HG02798 (cell line): ENCODE results near the gene NAP1L4.

Source experiments
- ATAC-seq: cut with Tn5 transposase; IDR thresholded peaks from one replicate; pipeline ENCODE4 v1.9.1; 2021; ENCODE audit warnings: mild to moderate bottlenecking; ENCODE audit not compliant: unreplicated experiment, poor library complexity

NAP1L4 gene

DNA sequence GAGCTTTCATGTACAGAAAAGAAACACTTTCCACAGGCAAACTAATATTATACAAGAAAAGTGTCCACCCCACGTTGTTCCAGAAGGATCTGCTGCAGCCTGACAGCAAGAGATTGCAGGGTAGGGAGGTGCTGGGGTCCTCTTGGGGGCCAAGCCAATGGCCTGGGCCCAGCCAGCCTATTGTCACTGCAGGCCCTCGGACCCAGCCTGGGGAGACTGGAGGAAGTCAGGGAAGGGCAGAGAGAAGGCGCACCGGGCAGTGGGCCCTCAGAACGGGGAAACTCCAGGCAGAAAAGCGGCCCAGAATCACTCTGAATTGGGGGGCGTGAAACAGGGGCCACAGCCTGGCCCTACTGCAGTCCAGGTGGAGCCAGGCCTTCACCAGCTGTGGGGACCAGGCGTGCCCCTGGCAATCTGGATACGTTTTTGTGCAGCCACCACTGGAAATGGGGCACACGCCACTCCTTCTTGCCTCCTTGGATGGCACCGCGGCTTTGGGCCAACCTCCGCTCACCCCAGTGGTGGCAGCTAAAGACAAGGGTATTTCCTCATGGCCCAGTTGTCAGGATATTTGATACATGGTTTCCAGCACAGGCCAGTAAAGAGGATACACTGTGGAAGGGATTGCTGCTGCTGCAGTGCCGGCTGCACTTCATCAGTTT is 3.9 kb upstream of the NAP1L4 start:
- no peak for ATAC-seq

DNA sequence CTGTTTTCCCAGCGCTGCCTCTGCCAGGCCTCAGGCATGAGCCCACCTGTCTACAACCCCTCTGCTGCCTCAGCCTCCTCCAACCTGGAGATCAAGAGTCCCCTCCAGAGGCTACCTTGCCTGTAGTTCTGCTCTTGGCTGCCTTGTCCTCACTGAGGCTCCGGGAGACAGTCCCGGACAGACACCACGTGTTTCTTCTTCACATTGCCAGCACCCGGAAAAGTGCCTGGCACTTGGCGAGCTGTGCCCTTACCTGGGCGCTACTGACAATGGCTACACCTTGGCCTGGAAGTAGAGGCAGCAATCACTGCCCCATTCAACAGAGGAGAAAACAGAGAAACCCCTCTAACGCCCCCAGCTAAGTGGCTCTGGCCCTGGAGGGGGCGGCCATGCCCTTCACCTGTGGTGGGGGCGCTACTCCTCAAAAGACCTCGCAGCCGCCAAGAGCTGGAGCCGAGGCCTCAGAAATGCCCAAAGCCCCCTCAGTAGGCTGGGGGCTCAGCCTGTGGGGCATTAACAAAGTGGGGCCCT is 3.0 kb upstream of the NAP1L4 start:
- no peak for ATAC-seq

DNA sequence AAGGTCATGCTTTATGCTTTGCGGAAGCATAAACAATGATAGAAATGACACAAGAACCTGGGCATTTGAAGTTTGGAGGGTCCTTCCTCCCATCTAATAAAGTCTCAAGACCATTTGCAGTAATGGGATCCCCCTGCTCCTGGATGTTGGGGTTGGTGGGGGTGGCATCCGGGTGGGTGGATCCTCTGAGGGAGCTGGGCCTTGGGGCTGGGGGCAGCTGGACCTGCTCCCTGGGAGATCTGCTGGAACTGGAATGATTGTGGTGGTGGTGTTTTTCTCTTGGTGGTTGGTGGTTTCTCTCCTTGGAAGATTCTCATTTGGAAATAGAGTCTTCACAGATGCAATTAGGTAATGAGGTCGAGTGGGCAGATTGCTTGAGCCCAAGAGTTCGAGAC is 2.2 kb upstream of the NAP1L4 start:
- no peak for ATAC-seq

DNA sequence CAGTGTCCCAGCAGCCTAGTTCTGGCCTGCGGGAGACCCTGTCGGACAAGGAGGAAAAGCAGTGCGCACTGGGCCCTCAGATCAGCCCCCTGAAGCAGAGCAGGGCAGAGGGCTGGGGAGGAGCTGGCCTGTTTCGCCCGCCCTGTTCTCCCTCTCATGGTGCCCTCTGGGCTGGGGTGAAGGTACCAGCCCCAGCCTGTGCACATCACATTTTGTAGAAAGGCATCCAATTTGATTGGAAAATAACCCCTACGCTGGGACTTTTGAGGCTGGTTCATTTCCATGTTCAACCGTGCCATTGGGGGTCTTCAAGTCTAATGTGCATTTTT is 832 bp upstream of the NAP1L4 start:
- ATAC-seq = no peak

DNA sequence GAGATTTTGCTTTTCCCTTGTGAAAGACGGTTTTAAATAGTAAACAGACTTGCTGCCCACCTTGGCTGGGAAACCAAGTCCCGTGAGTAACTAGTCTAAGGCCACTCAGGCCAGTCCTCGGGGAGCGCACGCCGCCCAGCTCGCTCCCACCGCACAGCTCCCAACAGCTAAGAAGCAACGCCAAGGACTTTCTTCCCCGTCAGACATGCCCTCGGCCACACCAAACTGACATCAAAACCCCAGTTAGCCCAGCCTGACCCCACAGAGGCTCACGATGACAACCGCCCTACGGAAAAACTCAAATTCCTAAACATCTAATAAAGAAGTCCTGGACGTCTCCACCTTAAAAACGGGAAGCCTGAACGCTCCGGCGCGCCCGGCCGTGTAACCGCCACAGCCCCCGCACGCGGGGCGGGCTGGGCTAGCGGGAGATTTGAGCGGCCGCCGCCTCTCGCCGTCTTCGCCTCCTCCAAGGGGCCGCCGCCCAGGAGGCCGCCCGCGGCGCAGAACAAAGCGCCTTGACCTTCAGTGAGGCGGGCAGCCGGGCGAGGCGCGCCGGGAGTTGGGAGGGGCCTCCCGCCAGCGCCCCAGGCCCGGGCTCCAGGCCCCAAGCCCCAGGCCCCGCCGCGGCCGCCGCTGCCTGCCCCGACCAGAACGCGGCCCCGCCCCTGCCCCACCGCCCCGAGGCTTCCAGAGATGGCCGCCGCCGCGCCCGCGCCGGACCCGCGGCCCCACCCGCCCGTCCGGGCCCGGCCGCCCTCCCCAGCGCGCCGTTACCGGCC is 486 bp downstream of the NAP1L4 start:
- ATAC-seq = peak; percentile 44

DNA sequence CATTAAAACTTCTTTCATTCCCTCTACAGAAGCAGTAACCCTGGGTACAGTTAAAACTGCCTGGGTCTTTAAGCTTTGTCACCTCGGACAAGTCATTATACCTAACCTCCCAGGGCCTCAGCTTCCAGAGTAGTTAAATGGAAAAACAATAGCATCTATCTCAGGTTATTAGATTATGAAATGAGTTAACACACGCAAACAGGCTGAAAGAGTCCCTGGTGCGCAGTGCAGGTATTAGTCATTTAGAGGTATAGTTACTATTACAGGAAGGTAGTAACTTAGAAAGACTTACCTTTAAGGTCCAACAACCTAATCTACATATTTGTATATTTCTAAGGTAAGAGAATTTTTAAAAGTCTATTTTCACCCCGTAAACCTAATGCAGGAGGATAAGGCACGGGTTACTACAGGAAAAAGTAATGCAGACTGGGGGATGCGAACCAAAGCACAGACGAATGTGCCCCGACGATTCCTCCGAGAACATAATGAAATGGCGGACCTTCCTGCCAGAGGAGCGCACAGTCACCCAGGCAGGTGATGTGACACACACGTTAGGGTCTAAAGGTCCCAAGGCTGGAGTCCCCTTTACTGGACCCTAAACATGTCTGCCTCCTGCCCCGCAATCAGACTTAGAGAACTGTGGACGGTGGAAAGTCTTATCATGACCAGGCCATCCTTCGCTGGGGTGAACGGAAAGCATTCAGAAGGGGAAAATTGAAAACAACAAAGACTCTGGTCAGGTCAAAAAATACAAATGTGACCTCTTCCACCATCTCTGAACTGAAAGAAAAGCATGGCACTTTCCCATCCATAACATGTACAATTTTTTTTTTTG is 1.3 kb downstream of the NAP1L4 start:
- no peak for ATAC-seq

DNA sequence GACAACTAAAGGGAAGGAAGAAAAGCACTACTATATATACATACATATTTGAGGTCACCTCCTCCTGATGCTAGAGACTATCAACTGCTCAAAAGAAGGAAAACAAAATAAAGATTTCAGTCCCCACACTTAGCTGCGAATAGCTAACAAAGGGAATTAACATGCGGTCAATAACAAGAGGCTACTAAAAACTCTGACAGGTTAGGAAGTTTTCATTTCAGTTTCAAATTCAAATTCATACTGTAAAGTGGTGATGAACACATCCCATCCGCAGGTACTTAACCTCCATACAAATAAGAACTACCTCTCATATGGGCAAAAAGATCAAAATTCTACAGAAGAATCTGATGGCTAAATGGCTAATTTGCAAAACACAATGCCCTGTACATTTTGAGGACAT is 2.6 kb downstream of the NAP1L4 start:
- no peak for ATAC-seq

DNA sequence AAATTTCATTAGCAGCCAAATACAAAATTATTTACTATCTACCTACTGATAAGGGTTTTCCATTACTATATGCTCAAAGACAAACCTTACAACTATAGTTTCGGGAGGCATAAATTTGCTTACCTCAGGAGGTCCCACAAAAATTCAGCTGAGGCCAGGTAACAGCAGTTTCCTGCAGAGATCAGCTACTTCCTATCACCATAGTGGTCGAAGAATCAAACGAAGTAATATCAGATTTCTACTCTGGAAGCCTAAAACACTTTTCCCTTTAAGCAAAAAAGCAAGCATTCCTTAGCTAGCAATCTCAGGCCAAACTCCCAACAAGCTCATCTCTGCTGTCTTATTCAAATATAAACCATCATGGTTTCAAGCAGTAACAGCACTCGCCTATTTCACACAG is 3.1 kb downstream of the NAP1L4 start:
- no peak for ATAC-seq

DNA sequence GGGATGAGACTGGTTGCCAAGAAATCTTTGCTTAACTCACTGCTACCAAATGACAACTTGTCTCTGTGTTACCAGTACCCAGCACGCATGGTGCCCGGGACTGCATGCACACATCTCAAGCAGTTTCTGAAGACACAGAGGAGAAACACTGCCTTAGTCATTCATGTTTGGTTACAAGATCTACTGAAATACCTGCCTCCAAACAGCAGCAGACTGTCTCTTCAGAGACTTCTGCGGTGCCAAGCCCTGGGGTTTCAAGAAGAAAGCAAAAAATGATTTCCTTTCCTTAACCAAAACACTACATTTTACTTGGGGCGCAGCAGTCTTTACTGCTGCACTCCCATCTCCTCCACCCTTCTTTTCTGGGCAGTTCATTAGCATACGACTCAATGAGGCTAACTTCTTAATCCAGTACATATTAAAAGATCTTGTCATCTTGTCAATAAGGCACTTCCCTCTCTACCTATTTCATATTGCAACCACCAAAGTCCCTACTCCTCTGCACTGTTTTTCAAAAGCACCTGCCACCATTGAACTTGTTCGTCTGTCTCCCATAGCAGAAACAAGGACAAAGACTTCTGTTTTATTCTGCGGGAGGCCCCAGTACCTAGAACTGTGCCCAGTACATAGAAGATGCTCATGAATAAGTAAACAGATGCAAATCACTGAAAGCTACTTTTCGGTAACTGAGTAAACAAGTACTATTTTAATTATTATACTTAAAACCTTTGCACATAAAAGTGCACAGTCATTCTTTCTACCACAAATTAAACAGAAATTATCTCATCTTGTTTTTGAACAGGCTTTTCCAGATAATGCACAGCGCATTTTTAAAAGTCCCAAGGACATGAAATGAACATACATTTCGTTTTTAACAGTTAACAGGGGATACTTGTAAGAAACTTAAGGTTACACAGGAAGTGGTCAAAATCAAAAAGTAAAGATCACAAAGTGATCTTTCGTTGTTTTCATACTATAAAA is 4.0 kb downstream of the NAP1L4 start:
- ATAC-seq = no peak

DNA sequence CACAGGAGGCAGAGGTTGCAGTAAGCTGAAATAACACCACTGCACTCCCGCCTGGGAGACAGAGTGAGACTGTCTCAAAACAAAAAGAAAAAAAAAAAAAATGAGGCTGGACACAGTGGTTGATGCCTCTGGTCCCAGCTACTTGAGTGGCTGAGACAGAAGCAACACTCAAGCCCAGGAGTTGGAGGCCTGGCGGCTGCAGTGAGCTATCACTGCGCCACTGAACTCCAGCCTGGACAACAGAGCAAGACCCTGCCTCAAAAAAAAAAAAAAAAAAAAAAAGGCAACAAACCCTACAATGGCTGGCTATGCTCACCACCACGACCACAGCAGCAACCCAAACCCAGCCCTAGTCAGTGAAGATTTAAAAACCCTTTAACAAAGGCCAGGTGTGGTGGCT is 8.2 kb downstream of the NAP1L4 start:
- ATAC-seq = no peak

DNA sequence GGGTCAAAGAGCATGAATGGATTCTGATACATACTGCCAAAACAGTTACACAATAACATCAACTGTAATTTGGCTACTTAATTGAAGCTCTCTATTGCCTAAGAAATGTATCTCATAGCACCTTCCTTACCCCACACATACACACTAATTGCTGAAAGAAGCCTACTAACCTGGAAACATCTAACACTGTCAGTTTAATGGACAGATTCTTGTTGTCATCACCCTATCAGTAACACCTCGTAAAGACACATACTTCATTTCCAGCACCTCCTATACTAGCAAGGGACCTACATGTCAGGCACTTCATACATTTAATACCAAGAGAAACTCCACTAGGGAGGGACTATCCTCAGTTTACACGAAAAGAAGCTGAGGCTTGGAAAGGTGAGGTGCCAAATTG is 9.9 kb downstream of the NAP1L4 start:
- no peak for ATAC-seq

DNA sequence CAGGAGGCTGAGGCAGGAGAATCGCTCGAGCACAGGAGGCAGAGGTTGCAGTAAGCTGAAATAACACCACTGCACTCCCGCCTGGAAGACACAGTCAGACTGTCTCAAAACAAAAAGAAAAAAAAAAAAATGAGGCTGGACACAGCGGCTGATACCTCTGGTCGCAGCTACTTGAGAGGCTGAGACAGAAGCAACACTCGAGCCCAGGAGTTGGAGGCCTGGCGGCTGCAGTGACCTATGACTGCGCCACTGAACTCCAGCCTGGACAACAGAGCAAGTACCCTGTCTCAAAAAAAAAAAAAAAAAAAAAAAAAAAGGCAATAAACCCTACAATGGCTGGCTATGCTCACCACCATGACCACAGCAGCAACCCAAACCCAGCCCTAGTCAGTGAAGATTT is 11.0 kb downstream of the NAP1L4 start:
- no peak for ATAC-seq

DNA sequence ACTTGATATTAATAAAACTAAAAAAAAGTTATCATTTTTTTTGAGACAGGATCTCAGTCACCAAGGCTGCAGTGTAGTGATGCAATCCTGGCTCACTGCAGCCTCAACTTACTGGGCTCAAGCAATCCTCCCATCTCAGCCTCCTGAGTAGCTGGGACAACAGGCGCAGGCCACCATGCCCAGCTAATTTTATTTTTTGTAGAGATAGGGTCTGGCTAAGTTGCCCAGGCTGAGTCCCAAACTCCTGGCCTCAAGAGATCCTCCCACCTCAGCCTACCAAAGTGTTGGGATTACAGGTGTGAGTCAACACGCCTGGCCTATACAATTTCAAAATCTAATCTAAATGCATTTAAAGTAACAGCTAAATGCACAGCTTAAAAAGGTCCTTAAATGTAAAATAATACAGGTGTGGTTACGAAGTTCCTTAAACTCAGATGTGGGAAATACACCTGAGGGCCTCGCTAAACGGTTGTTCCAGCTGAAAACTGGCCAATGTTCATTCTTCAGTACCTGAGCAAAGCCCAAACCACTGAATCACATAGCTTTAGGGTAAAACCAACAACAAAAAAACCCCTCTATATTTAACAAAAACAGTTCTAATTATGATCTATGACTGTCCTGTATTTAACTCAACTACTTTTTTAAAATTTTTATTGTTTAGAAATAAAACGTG is 11.8 kb downstream of the NAP1L4 start:
- no peak for ATAC-seq

DNA sequence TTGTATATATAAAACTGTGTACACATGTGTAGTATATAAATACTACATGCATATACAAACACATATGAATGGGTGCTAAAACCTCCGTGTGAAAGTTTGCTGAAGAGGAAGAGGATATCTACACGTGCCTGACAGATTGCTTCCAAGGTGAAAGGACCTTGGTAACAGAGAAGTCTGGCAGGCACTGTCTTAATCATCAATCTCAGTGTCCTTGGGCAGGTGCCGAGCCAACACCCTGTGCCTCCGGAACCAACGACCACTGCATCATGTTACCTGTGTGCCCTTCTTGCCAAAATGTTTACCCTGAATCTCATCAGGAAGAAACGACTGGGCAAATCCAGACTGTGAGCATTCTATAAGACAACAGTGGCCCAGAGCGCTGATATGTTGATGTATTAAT is 15.0 kb downstream of the NAP1L4 start:
- ATAC-seq = no peak

DNA sequence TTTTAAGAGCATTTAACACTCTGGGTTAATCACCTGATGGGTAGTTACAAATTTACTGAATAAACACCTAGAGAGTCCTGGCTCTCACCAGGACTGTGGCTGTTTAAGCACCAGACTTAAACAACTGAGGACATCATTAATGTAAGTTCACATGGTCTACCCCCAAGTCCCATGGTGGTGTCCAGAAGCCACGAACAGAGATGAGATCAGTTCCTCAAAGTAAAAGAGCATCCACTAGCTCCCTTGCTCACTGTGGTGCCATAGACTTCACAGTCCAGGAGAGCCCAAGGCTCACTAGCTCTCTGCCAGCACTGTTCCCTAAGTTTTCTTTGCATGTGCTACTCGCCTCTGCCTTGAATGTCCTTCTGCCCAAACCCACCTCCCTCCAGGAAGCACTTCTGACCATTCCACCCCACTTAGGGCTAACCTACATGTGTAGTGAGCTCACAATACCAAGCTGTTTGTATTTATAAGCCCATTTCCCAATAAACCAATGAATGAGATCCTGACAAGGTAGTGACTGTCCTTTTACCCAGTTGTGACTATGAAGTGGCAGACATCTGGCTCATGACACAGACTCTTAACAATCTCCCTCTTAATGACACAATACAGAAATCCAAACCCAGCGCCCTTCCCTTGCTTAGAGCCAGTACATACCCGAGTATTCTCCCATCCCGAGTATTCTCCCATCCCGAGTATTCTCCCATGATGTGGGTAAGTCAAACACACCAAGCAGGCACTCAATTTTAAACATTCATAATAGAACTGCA is 15.7 kb downstream of the NAP1L4 start:
- no peak for ATAC-seq

DNA sequence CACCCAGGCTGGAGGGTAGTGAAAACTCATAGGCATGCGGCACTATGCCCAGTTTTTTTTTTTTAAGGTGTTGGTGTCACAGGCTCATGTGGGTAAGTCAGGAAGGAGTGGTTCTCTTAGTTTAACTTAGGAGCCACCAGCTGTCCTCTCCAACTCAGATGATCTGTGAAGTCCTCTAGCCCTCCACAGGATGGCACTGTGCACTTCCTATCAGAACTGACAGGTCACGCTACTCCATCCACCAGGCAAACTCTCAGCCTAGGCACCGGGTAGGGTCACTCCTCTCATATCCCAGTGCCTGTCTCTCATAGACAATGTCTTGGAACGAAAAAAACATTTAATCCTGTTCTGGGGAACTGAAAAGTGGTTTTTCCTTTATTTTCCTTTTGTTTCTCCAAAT is 16.5 kb downstream of the NAP1L4 start:
- no peak for ATAC-seq

DNA sequence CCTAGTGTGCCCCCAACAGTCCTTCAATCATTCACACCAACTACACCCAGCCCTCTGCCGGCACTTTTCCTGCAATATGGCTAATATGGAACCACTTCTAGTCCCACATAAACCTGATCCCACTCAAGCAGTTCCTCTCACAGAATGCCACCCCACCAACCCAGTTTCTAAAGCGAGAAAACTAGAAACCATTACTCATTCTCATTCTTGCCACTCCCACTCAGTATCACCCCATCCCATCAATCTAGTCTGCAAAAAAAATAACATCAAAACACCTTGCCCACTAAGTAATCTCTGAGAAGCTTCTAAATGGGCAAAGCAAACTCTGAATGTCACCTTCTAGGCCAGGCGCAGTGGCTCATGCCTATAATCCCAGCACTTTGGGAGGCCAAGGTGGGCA is 17.9 kb downstream of the NAP1L4 start:
- ATAC-seq = no peak

DNA sequence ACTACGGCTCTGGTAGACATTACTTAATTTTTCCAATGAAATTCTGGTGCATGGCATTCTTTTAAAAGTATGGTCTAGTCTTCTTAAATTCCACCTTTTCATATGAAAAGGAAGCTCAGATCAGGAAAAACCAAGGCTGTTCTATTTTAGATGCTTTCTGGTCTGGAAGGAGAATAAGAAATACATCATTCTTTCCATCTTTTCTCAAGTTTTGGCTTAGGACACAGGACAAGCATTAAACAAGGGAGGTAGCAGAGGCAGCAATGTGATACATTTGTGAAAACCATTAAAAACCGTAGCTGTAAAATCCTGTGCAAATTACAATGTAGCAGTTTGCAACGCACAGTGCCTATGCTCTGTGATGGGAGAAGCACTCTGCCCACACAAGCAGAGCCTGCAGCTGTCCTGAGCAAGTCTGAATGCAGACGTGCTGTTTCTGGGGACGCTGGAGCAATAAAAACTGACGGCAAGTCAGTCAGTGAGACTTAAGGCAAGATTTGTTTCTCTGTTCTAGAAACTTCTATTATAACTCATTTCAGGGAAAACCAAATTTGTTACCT is 23.7 kb downstream of the NAP1L4 start:
- no peak for ATAC-seq
